ENCODE data around the gene AFG1L.

AFG1L gene

DNA sequence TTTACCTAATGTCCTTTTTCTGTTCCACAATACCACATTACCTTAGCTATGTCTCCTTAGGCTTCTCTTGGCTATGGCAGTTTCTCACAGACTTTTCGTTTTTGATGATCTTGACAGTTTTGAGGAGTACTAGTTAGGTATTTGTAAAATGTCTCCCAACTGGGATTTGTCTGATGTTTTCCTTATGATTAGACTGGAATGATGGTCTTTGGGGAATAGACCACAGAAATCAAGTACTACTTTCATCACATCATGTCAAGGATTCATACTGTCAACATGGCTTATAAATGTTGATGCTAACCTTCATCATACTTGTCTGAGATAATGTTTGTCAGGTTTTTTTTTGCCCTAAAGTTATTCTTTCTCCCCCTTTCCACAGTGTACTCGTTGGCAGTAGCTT, 187.7 kb downstream of the AFG1L start:
- Histone ChIP-seq H3K9ac (ENCODE audit: low read length) (no peak overlapping the region), H3K9me3 (ENCODE audit: control insufficient read depth, low read length) (no peaks in the 10 kb centered on the region), H3K27me3 (ENCODE audit: control insufficient read depth, insufficient read depth, low read length) (no peaks in the 10 kb centered on the region), H3K4me3 (ENCODE audit: low read length) (no peak overlapping the region), H3K4me1 (ENCODE audit: control insufficient read depth, insufficient read depth, low read length) (no peaks in the 10 kb centered on the region), H3K36me3 (ENCODE audit: control insufficient read depth, insufficient read depth, low read length) (no peaks in the 10 kb centered on the region)

DNA sequence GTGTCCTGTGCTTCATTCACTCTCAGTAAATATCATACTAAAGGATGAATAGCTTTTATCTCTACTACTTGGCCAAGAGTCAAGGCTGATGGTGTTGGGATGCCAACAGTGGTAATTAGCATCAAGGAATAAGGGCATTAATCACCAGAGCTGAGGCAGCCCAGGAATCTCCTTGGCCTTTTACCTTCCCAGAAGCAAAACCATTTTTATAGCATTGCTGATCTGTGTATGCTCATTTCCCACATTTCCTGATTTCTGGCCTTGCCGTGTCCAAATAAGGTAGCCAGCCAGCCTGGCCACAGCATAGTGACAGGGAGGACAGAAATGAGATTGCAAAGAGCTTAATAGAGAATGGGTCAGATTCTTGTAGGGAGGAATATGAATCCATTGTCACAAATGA, 189.2 kb downstream of the AFG1L start:
- Histone ChIP-seq H3K9me3 (ENCODE audit: control insufficient read depth, low read length) (no peaks in the 10 kb centered on the region), H3K4me1 (ENCODE audit: control insufficient read depth, insufficient read depth, low read length) (no peaks in the 10 kb centered on the region), H3K36me3 (ENCODE audit: control insufficient read depth, insufficient read depth, low read length) (no peaks in the 10 kb centered on the region), H3K9ac (ENCODE audit: low read length) (no peak overlapping the region), H3K4me3 (ENCODE audit: low read length) (no peak overlapping the region), H3K27me3 (ENCODE audit: control insufficient read depth, insufficient read depth, low read length) (no peaks in the 10 kb centered on the region)

DNA sequence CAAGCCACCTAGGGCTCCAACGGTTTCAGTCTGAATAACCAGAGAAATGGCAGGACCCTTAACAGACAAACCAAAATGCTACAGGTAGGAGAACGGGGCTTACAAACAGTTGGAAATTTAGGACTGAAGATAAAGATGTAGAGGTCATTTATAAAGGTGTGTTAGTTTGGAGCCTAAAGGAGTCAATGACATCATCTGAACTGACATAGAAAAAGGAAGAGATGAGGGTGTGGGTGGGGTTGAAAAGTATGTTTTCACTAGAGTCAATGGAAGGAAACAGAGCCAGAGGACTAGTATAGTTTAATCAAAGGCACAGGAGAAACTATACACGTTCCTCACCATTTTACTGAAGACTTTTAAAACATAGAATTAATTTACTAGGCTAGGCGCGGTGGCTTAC, 194.8 kb downstream of the AFG1L start:
- Histone ChIP-seq H3K4me3 (ENCODE audit: low read length) (no peak overlapping the region), H3K9me3 (ENCODE audit: control insufficient read depth, low read length) (no peaks in the 10 kb centered on the region), H3K4me1 (ENCODE audit: control insufficient read depth, insufficient read depth, low read length) (no peaks in the 10 kb centered on the region), H3K36me3 (ENCODE audit: control insufficient read depth, insufficient read depth, low read length) (no peaks in the 10 kb centered on the region), H3K9ac (ENCODE audit: low read length) (no peak overlapping the region), H3K27me3 (ENCODE audit: control insufficient read depth, insufficient read depth, low read length) (no peaks in the 10 kb centered on the region)

DNA sequence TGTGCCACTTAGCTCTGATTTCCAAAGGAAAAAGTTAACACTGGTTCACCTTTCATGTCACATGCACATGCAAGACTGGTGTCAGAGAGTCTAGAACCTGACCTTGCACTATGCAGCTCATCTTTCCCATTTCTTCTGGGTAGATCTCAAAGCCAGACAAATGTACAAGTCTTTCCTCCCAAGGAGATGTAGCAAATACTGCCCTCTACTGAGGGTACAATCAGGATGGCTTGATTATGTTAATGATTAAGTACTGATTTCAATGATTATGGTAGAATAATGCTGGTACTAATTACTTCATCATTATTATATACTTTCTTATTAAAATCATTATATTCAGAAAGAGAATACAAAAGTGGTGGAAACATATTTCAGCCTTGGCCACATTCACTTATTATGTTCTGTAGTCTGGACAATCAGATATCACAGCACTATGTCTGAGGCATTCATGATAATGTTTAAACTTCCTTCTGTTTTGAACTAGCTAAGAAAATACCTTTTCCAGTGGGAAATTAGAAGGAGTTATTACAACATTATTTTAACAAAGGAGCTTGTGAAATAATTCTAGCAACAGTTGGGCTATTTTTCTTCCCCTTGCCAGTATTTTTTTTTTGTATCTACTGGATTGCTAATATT, 197.4 kb downstream of the AFG1L start:
- Histone ChIP-seq H3K9me3 (ENCODE audit: control insufficient read depth, low read length) (no peaks in the 10 kb centered on the region), H3K9ac (ENCODE audit: low read length) (no peak overlapping the region), H3K27me3 (ENCODE audit: control insufficient read depth, insufficient read depth, low read length) (no peaks in the 10 kb centered on the region), H3K36me3 (ENCODE audit: control insufficient read depth, insufficient read depth, low read length) (no peaks in the 10 kb centered on the region), H3K4me1 (ENCODE audit: control insufficient read depth, insufficient read depth, low read length) (no peaks in the 10 kb centered on the region), H3K4me3 (ENCODE audit: low read length) (no peak overlapping the region)

- Histone ChIP-seq H3K27me3 (ENCODE audit: control insufficient read depth, insufficient read depth, low read length) (no peaks in the 10 kb centered on the region), H3K4me1 (ENCODE audit: control insufficient read depth, insufficient read depth, low read length) (no peaks in the 10 kb centered on the region), H3K9me3 (ENCODE audit: control insufficient read depth, low read length) (no peaks in the 10 kb centered on the region), H3K36me3 (ENCODE audit: control insufficient read depth, insufficient read depth, low read length) (no peaks in the 10 kb centered on the region), H3K9ac (ENCODE audit: low read length) (no peak overlapping the region), H3K4me3 (ENCODE audit: low read length) (no peak overlapping the region)
Measured at GRCh38 chr6:108494434-108494833, 199.6 kb downstream of the AFG1L start.

DNA sequence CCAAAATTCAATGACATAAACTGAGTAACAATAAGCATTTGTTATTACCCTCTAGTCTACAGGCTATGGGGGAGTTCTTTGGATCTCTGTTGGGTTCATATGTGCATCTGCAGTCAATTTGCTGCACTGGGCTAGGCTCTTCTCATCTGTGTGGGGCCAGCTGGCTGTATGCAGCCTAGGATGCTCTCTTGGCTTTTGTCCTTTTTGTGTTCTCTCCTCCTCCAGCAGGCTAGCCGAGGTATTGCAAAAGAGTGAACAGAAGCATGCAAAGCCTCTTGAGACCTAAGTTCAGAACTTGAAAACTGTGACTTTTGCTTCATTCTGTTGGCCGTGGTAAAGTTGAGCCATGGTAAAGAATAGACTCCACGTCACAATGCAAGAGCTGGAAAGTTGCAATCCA, 203.0 kb downstream of the AFG1L start:
- no peaks in the 10 kb centered on the region for H3K36me3 ChIP-seq (ENCODE audit: control insufficient read depth, insufficient read depth, low read length)
- no peak overlapping the region for H3K4me3 ChIP-seq (ENCODE audit: low read length)
- no peaks in the 10 kb centered on the region for H3K27me3 ChIP-seq (ENCODE audit: control insufficient read depth, insufficient read depth, low read length)
- H3K9ac ChIP-seq (ENCODE audit: low read length) = no peak overlapping the region
- H3K4me1 ChIP-seq (ENCODE audit: control insufficient read depth, insufficient read depth, low read length) = no peaks in the 10 kb centered on the region
- no peaks in the 10 kb centered on the region for H3K9me3 ChIP-seq (ENCODE audit: control insufficient read depth, low read length)

DNA sequence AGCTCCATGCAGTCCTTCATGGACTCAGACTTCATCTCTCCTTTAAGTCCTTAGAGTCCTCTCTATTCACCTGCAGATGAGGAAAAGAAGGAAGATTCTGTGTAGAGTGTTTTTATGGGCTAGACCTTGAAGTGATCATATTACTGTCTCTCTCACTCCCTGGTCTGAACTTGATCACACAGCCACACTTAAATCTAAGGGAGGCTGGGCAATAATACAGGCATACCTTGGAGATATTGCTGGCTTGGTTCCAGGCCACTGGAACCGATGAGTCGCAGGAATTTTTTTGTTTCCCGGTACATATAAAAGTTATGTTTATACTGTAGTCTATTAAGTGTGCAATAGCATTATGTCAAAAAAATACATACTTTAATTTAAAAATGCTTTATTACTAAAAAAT, 206.7 kb downstream of the AFG1L start:
- Histone ChIP-seq H3K4me3 (ENCODE audit: low read length) (no peak overlapping the region), H3K9ac (ENCODE audit: low read length) (no peak overlapping the region)

GRCh38 chr6:108502832-108503231, 208.0 kb downstream of the AFG1L start:
- Histone ChIP-seq H3K36me3 (ENCODE audit: control insufficient read depth, insufficient read depth, low read length) (no peaks in the 10 kb centered on the region), H3K9me3 (ENCODE audit: control insufficient read depth, low read length) (no peaks in the 10 kb centered on the region), H3K4me3 (ENCODE audit: low read length) (no peak overlapping the region), H3K9ac (ENCODE audit: low read length) (no peak overlapping the region), H3K27me3 (ENCODE audit: control insufficient read depth, insufficient read depth, low read length) (no peaks in the 10 kb centered on the region), H3K4me1 (ENCODE audit: control insufficient read depth, insufficient read depth, low read length) (no peaks in the 10 kb centered on the region)

More for the DNA sequence above, 206.7 kb downstream of the AFG1L start:
- Histone ChIP-seq H3K4me1 (ENCODE audit: control insufficient read depth, insufficient read depth, low read length) (no peaks in the 10 kb centered on the region), H3K36me3 (ENCODE audit: control insufficient read depth, insufficient read depth, low read length) (no peaks in the 10 kb centered on the region), H3K9me3 (ENCODE audit: control insufficient read depth, low read length) (no peaks in the 10 kb centered on the region), H3K27me3 (ENCODE audit: control insufficient read depth, insufficient read depth, low read length) (no peaks in the 10 kb centered on the region)

- H3K27me3 ChIP-seq (ENCODE audit: control insufficient read depth, insufficient read depth, low read length) = no peaks in the 10 kb centered on the region
- H3K36me3 ChIP-seq (ENCODE audit: control insufficient read depth, insufficient read depth, low read length) = no peaks in the 10 kb centered on the region
- H3K4me3 ChIP-seq (ENCODE audit: low read length) = no peak overlapping the region
- H3K9ac ChIP-seq (ENCODE audit: low read length) = no peak overlapping the region
- H3K9me3 ChIP-seq (ENCODE audit: control insufficient read depth, low read length) = no peaks in the 10 kb centered on the region
- H3K4me1 ChIP-seq (ENCODE audit: control insufficient read depth, insufficient read depth, low read length) = no peaks in the 10 kb centered on the region
Measured at GRCh38 chr6:108507316-108507715, 212.5 kb downstream of the AFG1L start.

- Histone ChIP-seq H3K4me3 (ENCODE audit: low read length) (no peak overlapping the region), H3K27me3 (ENCODE audit: control insufficient read depth, insufficient read depth, low read length) (no peaks in the 10 kb centered on the region), H3K36me3 (ENCODE audit: control insufficient read depth, insufficient read depth, low read length) (no peaks in the 10 kb centered on the region), H3K9ac (ENCODE audit: low read length) (no peak overlapping the region), H3K9me3 (ENCODE audit: control insufficient read depth, low read length) (no peaks in the 10 kb centered on the region), H3K4me1 (ENCODE audit: control insufficient read depth, insufficient read depth, low read length) (no peaks in the 10 kb centered on the region)
Measured at GRCh38 chr6:108510461-108511319, 215.8 kb downstream of the AFG1L start.

- Histone ChIP-seq H3K4me3 (ENCODE audit: low read length) (no peak overlapping the region), H3K36me3 (ENCODE audit: control insufficient read depth, insufficient read depth, low read length) (no peaks in the 10 kb centered on the region), H3K4me1 (ENCODE audit: control insufficient read depth, insufficient read depth, low read length) (no peaks in the 10 kb centered on the region), H3K9ac (ENCODE audit: low read length) (no peak overlapping the region), H3K9me3 (ENCODE audit: control insufficient read depth, low read length) (no peaks in the 10 kb centered on the region), H3K27me3 (ENCODE audit: control insufficient read depth, insufficient read depth, low read length) (no peaks in the 10 kb centered on the region)
Measured at GRCh38 chr6:108518714-108519576, 224.1 kb downstream of the AFG1L start.

DNA sequence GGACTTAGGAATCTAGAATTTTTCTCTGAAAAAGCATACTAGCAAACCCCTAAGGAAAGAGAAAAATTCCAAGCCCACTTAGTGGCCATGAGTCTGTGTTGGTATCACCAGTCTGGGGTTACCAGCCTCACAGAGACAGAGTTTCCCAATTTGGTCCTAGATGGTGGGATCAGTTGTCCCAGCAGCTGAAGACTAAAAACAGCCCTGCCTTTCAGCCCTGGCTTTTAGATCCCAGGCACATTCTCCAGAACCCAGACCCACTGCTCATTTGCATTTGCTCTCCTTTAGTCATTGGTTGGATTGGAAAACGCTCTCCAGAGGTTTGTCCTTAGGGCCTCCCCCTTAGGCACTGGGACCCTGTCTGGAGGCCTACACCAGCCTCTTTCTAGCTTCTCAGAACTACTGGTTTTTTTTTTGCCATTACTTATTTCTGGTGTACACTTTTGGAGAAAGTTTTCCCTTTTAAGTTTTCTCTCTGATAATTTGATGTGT, 226.8 kb downstream of the AFG1L start:
- H3K27me3 ChIP-seq (ENCODE audit: control insufficient read depth, insufficient read depth, low read length) = no peaks in the 10 kb centered on the region
- no peaks in the 10 kb centered on the region for H3K36me3 ChIP-seq (ENCODE audit: control insufficient read depth, insufficient read depth, low read length)
- H3K4me1 ChIP-seq (ENCODE audit: control insufficient read depth, insufficient read depth, low read length) = no peaks in the 10 kb centered on the region
- no peaks in the 10 kb centered on the region for H3K9me3 ChIP-seq (ENCODE audit: control insufficient read depth, low read length)
- no peak overlapping the region for H3K9ac ChIP-seq (ENCODE audit: low read length)
- no peak overlapping the region for H3K4me3 ChIP-seq (ENCODE audit: low read length)

Data from mucosa of stomach (tissue), 1 donor.